ENCODE data around the gene BAX.
A peak's percentile ranks its signal among the peaks of the same experiment; 100 is the strongest.
"Not testable (repeated sequence)": the region's sequence is repeated elsewhere in the genome, so short reads cannot be mapped to it uniquely, and the experiment has no call there.

The BAX gene

GRCh38 chr19:48954595-48955307 lies at the start of gene BAX:
Gene BAX (plus strand): TSS chr19:48954875. CDS start chr19:48954929, 54 bp downstream.
- DNase-seq (ENCODE audit: low read depth), result peak; percentile 83

GRCh38 chr19:48905664-48906063 lies 49.0 kb upstream of the BAX start:
- no peak for DNase-seq (ENCODE audit: low read depth)

- no peak for DNase-seq (ENCODE audit: low read depth)
Measured at GRCh38 chr19:48906324-48906723, 48.4 kb upstream of the BAX start.

- no peak for DNase-seq (ENCODE audit: low read depth)
Measured at GRCh38 chr19:48907671-48908070, 47.0 kb upstream of the BAX start.

GRCh38 chr19:48909424-48910077 lies 45.1 kb upstream of the BAX start:
- DNase-seq (ENCODE audit: low read depth), result not testable (repeated sequence)

GRCh38 chr19:48910803-48911202 lies 43.9 kb upstream of the BAX start:
- DNase-seq (ENCODE audit: low read depth), result no peak

- DNase-seq (ENCODE audit: low read depth), result no peak
Measured at GRCh38 chr19:48913114-48913889, 41.4 kb upstream of the BAX start.

GRCh38 chr19:48914181-48914580 lies 40.5 kb upstream of the BAX start:
- no peak for DNase-seq (ENCODE audit: low read depth)

- DNase-seq (ENCODE audit: low read depth), result no peak
Measured at GRCh38 chr19:48915757-48916156, 38.9 kb upstream of the BAX start.

- no peak for DNase-seq (ENCODE audit: low read depth)
Measured at GRCh38 chr19:48918071-48918470, 36.6 kb upstream of the BAX start.

GRCh38 chr19:48918801-48919247 lies 35.9 kb upstream of the BAX start:
- no peak for DNase-seq (ENCODE audit: low read depth)

GRCh38 chr19:48919271-48919670 lies 35.4 kb upstream of the BAX start:
- DNase-seq (ENCODE audit: low read depth), result not testable (repeated sequence)

GRCh38 chr19:48920949-48921348 lies 33.7 kb upstream of the BAX start:
- no peak for DNase-seq (ENCODE audit: low read depth)

- no peak for DNase-seq (ENCODE audit: low read depth)
Measured at GRCh38 chr19:48921721-48922500, 32.8 kb upstream of the BAX start.

- DNase-seq (ENCODE audit: low read depth), result no peak
Measured at GRCh38 chr19:48922548-48923490, 31.9 kb upstream of the BAX start.

GRCh38 chr19:48925240-48925843 lies 29.3 kb upstream of the BAX start:
- no peak for DNase-seq (ENCODE audit: low read depth)

- not testable (repeated sequence) for DNase-seq (ENCODE audit: low read depth)
Measured at GRCh38 chr19:48925890-48926289, 28.8 kb upstream of the BAX start.

GRCh38 chr19:48926909-48927308 lies 27.8 kb upstream of the BAX start:
- no peak for DNase-seq (ENCODE audit: low read depth)

GRCh38 chr19:48927692-48928091 lies 27.0 kb upstream of the BAX start:
- DNase-seq (ENCODE audit: low read depth), result not testable (repeated sequence)
